ENCODE data around the gene SDK2. TPM values are rescaled to one million over a fixed set of nuclear protein-coding genes. Genes with fewer than 3 reads are reported as not detected.

Gene SDK2
- total RNA-seq, 1 donor from 2014 or later: 3.4 TPM

GRCh38 chr17:73632513-73632912, 11.7 kb downstream of the SDK2 start:
- DNase-seq (ENCODE audit: low spot score): no peak

DNA sequence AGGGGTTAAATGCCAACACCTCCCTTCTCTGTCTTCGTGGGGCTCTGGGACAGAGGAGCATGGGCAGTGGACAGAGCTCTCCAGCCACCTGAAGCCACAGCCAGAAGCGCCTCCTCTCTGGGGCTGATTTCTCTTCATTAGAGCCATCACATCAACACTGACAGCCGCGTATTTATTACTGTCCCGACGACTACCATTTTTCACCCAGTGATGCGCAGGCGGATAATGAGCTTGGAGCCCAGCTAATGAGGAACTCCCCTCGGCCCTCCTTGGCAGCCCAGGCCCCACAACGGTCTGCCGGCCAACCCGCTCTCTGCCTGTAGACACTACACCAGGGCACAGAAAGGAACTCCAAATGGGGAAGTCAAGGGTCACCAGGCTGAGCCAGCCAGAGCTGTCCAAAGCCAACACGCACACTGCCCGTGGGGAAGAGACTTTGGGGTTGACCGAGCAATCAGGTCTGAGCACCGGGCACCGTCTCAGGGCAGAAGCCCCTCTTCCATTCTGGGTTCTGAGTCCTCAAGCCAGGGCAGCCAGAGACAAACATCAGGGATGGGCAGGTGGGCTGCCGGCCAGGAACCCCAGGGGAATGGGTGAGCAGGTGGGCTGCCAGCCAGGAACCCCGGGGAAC, 13.2 kb downstream of the SDK2 start:
- DNase-seq (ENCODE audit: low spot score): no peak

- no peak for DNase-seq (ENCODE audit: low spot score)
Measured at GRCh38 chr17:73630531-73630930, 13.7 kb downstream of the SDK2 start.

DNA sequence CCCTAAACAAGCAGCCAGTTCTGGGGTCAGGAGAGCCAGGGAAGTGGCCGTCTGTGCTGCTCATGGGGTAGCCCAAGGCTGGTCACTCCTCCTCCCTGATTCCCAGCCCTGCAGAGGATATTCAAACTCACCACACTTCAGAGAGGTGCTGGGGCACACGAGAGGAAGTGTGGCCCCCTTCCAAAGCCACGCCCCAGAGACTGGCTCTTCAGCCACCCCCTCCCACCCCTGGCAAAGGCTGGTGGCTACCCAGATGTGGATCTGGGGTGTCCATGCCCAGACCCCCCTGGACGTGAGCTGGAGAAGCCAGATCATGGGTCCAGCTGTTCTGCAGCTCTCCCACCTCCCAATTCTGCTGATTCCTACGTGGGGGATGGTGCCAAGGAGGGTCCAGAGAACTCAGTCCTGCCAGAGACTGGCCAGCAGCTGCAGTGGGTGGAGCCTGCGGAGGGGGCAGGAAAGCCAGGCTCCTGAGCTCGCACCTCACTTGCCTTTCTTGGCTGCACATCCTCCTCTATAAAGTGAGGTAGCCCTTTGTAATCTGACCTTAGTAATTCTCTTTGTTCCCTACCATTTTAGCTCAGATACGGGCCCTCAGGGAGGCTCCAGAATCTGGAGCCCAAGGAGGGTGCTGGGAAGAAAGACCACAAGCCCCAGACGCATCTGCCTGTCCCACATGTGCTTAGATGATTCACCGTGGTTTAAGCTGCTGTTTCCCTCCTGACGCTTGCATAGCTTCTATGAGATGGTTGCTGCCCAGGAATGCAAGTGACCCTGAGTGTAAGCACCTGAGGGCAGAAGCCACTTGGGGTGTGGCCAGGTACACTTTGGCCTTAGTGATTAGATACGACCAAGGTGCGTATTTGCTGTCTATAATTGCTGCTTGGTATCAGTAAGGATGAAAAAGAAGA, 15.3 kb downstream of the SDK2 start:
- DNase-seq (ENCODE audit: low spot score): no peak

DNA sequence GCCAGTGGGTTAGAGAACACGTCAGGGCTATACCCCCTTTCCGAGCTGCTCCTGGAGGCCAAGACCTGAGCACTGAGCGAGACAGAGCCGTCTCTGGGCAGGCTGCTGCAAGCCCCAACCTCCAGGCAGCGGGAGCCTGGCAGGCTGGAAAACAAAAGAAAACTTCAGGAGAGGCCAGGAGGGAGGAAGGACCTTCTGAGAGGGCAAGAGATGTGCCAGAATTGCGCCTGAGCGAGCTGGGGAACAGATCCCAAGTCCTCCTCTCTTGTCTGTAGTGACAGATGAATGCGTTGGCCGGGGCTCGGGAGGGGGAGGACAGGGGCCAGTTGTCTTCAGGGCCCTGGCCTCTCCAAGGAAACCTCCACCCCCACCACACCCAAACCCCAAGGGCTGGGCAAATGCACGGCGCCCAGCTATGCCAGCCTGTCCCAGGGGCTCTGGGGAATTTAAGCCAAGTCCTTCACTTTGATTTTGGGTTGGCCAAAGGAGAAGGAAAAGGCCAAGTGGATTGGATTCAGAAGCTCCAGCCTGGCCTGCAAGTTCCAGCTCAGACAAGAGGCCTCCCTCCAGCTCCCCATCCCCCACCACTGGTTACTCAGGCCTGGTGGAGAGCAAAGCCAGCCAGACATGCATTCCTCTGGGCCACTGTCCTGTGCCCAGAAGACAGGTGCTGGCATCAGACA, 18.1 kb downstream of the SDK2 start:
- DNase-seq (ENCODE audit: low spot score): no peak

- DNase-seq (ENCODE audit: low spot score): no peak
Measured at GRCh38 chr17:73625006-73625405, 19.2 kb downstream of the SDK2 start.

DNA sequence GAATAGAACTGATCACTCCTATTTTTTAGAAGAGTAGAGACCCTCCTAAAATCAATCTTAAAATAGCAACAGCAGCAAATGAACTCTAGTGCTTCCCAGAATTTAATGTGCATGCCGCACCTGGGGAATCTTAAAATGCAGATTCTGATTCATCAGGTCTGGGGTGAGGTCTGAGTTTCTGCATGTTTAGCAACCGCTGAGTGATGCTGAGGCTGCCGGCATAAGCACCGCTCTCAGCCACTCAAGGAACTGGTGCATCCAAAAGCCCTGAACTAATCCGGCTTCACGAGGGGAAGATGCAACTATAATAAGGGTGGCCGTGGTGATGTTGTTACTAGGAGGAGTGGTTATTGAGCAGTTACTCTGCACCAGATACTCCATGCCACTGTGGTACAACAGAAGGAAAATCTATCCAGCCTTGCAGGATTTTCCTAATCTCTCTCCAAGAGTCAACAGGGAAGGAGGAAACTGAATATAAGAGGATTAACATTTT, 19.7 kb downstream of the SDK2 start:
- no peak for DNase-seq (ENCODE audit: low spot score)

DNA sequence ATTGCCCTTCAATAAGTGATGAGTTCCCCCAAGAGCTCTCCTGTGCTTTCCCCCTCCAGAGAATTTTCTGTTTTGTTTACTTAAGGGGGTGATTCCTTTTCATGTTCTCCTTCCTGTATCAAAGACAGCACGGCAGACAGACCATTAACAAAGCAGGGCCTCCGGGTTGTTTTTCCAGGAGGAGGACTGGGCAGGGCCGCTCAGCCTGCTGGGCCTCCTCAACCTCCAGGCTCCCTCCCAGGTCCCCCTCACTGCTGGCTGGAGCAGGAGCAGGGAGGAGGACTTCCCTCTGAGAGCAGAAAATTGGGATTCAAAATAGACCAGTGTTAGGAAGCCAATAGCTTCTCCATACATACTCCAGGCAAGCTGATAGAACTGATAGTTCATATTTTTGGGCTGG, 20.4 kb downstream of the SDK2 start:
- DNase-seq (ENCODE audit: low spot score): no peak

DNA sequence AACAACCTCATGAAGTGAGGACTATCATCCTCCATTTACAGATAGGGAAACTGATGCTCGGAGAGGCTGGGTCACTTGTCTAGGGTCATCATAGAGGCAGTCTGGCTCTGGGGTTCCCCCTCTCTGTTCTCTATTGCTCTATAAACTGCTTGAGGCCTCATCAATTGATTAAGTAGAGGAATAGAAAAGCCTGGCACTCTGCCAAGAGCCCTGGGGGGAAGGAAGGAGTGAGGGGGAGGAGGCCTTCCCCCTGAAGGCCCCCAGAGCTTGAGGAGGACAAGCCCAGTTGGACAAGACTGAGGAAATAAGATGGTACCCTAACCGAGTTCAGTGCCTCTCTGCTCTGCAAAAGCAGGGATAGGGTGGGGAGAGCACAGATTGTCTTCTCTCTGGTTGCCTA, 21.0 kb downstream of the SDK2 start:
- DNase-seq (ENCODE audit: low spot score): no peak

- no peak for DNase-seq (ENCODE audit: low spot score)
Measured at GRCh38 chr17:73622381-73622780, 21.9 kb downstream of the SDK2 start.

- DNase-seq (ENCODE audit: low spot score): no peak
Measured at GRCh38 chr17:73621685-73622084, 22.6 kb downstream of the SDK2 start.

DNA sequence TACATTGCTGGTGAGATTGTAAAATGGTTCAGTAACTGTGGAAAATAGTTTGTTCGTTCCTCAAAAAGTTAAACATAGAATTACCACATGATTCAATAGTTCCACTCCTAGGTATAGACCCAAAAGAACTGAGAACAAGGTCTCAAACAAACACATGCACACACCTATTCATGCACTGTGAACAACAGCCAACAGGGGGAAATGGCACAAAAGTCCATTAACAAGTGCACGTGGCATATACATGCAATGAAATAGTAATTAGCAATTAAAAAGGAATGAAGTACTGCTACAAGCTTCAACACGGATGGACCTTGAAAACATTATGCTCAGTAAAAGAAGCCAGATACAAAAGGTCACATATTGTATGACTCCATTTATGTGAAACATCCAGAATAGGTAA, 23.8 kb downstream of the SDK2 start:
- DNase-seq (ENCODE audit: low spot score): no peak

DNA sequence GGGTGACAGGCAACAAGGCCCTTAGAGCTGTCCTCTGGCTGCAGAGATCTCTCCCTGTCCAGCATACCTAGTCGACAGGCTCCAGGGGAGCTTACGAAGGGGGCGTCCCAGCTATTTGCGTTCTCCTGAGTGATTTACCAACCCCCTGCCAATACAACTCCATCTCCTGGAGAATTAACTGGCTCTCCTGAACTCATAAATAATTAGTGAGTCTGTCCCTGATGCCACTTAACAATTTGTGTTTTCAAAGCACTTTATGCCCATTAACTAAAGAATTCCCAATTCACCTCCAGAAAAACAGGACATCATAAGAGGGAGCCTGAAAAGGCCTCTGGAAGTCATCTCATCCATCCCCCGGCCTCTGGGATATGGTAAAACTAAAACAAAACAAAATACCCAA, 26.7 kb downstream of the SDK2 start:
- no peak for DNase-seq (ENCODE audit: low spot score)

DNA sequence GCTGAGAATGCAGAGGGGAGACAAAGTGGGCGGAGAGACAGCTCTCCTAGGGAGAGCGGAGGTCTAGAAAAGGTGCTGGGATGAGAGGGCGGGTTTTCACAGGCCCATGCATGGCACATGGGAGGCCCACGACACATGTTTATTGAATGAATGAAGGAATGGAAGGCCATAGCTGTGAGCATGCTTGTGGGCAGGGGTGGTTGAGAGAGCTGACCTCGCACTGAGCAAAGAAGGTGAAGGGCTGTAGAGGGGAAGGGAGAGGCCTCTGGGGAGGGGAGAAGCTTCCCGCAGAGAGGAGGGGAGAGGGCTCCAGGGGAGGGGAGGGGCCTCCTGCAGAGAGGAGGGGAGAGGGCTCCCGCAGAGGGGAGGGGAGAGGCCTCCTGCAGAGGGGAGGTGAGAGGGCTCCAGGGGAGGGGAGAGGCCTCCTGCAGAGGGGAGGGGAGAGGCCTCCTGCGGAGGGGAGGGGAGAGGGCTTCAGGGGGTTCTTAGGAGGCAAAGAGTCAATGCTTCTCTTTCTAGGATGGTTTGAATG, 27.3 kb downstream of the SDK2 start:
- DNase-seq (ENCODE audit: low spot score): no peak

- no peak for DNase-seq (ENCODE audit: low spot score)
Measured at GRCh38 chr17:73616120-73616872, 27.9 kb downstream of the SDK2 start.

- no peak for DNase-seq (ENCODE audit: low spot score)
Measured at GRCh38 chr17:73614256-73614655, 30.0 kb downstream of the SDK2 start.

GRCh38 chr17:73613271-73614233, 30.7 kb downstream of the SDK2 start:
- no peak for DNase-seq (ENCODE audit: low spot score)

GRCh38 chr17:73612031-73612472, 32.2 kb downstream of the SDK2 start:
- DNase-seq (ENCODE audit: low spot score): no peak

- no peak for DNase-seq (ENCODE audit: low spot score)
Measured at GRCh38 chr17:73611630-73612029, 32.6 kb downstream of the SDK2 start.

DNA sequence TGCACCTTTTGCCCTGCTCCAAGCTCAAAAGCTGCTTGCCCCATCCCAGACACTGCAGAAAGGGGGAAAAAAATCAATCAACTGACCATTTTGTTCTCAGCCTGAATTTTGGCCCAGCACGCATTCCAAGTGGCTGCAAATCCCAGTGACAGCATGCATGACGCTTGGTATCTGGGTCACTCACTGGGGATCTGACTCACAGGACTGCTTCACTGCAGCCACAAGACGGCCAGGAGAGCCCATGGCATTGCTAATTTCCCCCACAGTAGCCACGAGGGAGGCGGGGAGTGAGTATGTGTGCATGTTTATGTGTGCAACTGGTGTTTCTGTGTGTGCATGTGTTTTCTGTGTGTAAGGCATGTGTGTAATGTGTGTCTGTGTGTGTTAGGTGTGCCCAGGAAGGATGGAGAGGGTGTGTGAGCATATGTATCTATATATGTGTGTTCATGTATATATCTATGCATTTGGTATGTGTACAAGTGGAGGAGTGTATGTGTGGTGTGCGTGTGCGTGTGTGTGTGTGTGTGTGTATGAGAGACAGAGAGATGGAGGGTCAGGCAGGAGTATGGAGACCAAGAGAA, 33.8 kb downstream of the SDK2 start:
- no peak for DNase-seq (ENCODE audit: low spot score)

All from ureter (tissue), 1 donor.